ENCODE results near the gene TNPO3. TPM values are rescaled to one million over a fixed set of nuclear protein-coding genes. Genes with fewer than 3 reads are reported as not detected.

Gene TNPO3
- total RNA-seq, 1 experiment from 2014 or later, result 58.5 TPM

DNA sequence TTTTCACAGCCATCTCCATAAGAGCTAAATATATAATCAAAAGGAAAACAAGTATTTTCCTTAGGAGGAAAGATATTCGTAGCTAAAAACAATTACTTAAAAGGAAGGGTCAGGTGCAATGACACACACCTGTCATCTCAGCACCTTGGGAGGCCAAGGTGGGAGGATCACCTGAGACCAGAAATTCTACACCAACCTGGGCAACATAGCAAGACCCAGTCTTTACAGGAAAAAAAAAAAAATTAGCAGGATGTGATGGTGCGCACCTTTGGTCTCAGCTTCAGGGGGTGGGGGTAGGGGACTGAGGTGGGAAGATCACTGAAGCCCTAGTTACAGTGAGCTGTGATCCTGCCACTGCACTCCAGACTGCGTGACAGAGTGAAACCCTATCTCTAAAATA is 11.9 kb downstream of the TNPO3 start (continued):
- TF ChIP-seq FOSL1 (IDR thresholded peaks at IDR 0.05; ENCODE audit: low read depth) (no peak), ZNF274 (IDR thresholded peaks at IDR 0.05; ENCODE audit: low read depth, low read length) (no peak), YY1 (IDR thresholded peaks at IDR 0.05; ENCODE audit: extremely low read depth, insufficient replicate concordance, low read depth, low read length) (no peak)

DNA sequence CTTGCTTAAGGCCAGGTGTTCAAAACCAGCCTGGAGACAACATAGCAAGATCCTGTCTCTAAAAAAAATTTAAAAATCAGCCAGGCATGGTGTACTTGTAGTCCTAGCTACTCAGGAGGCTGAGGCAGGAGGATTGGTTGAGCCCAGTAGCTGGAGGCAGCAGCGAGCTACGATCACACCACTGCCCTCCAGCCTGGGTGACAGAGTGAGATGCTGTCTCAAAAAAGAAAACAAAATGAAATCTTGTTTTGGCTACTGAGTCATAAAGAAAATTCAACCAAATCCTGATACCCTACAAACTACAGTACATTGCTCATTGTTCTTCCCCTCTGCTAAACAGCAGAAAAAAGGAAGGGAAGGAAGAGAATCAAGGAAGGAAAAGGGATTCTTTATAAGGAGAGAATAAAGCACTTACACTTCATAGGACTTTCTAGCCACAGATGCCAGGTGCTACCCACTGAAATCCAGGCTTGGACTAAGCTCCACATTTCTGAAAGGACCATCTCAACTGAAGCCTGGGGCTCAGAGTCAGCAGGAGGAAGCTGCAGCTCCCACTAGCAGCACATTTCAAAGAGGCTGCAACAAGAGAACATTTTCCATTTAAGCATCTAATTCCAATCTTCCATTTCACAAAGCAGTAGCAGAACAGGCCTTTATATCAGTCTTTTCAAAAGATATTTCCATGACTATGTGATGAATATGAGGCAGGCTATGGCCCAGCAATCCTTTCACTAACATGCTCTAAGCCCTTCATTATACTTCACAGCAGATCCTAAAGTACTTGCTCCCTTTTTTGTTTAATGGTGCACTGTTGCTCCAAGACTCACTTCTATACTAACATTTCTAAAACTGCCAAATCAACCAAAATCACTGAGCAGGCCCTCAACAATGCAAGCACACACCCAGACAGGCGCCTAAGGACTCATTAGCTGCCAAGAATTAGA is 13.5 kb downstream of the TNPO3 start:
- no peak overlapping the region for H3K4me3 ChIP-seq (replicated peaks in 1 of 2; ENCODE audit: low read depth in 1 of 2, low read length in 2 of 2)
- H3K79me2 ChIP-seq (ENCODE audit: insufficient read depth, low read length), result peaks cover 100% of the 10 kb centered on the region
- no peaks in the 10 kb centered on the region for H3K9me2 ChIP-seq (ENCODE audit: insufficient read depth)
- no TSS peak for BruUV-seq (replicated peaks)
- no peak overlapping the region for H3K4me2 ChIP-seq (ENCODE audit: low read length)
- DNase-seq (ENCODE audit: low read depth, low spot score) (no peak), ATAC-seq (no peak)
- ChIA-PET RAD21 (ENCODE audit: low non-redundant PET in 1 of 2, low total read pairs in 2 of 2, uncharacterized antibody in 2 of 2, unreplicated experiment in 2 of 2) (no interaction called here), CTCF (no interaction called here), POLR2A (no interaction called here)
- intact Hi-C loops (cut with micrococcal nuclease), result no loop called here
- no peak overlapping the region for H3K27ac ChIP-seq (ENCODE audit: low read depth, low read length)
- no peaks in the 10 kb centered on the region for H3K9me3 ChIP-seq (ENCODE audit: control insufficient read depth in 1 of 2, insufficient read depth in 1 of 2, low read depth in 1 of 2, low read length in 2 of 2)
- H2AFZ ChIP-seq (ENCODE audit: low read depth, low read length, poor library complexity, severe bottlenecking), result no peak overlapping the region
- H3K4me1 ChIP-seq (ENCODE audit: control insufficient read depth in 1 of 2, insufficient read depth in 2 of 2, low read length in 2 of 2), result no peaks in the 10 kb centered on the region
- H3K9ac ChIP-seq (ENCODE audit: low read length), result no peak overlapping the region
- H4K20me1 ChIP-seq (ENCODE audit: insufficient read depth), result peaks cover 14% of the 10 kb centered on the region; the same call in 1 of the 2 replicates
- H3K36me3 ChIP-seq (ENCODE audit: control insufficient read depth in 1 of 2, insufficient read depth in 2 of 2, low read length in 2 of 2), result peaks cover 11 to 16% of the 10 kb centered on the region in 2 experiments; a peak in 3 of 4 replicates
- H3K27me3 ChIP-seq (ENCODE audit: insufficient read depth, low read length), result no peaks in the 10 kb centered on the region
- TF ChIP-seq POLR2A (IDR thresholded peaks at IDR 0.05; ENCODE audit: borderline replicate concordance, extremely low read depth, insufficient read depth, insufficient read length) (no peak), SRF (IDR thresholded peaks at IDR 0.05; ENCODE audit: low read depth) (no peak), SIN3A (IDR thresholded peaks at IDR 0.05; ENCODE audit: low read depth) (no peak), CBX3 (IDR thresholded peaks at IDR 0.05; ENCODE audit: low read depth) (no peak), POLR2AphosphoS5 (IDR thresholded peaks at IDR 0.05; ENCODE audit: low read depth, low read length) (no peak), EZH2 (IDR thresholded peaks at IDR 0.05) (no peak), YY1 (IDR thresholded peaks at IDR 0.05; ENCODE audit: extremely low read depth, insufficient replicate concordance, low read depth, low read length) (no peak), ZNF274 (IDR thresholded peaks at IDR 0.05; ENCODE audit: low read depth, low read length) (no peak), SP1 (IDR thresholded peaks at IDR 0.05; ENCODE audit: low read depth) (no peak), ELF1 (IDR thresholded peaks at IDR 0.05; ENCODE audit: borderline replicate concordance, low read depth) (no peak), FOSL1 (IDR thresholded peaks at IDR 0.05; ENCODE audit: low read depth) (no peak), JUND (IDR thresholded peaks at IDR 0.05) (no peak), RAD21 (IDR thresholded peaks at IDR 0.05; ENCODE audit: low read depth) (no peak), EZH2phosphoT487 (IDR thresholded peaks at IDR 0.05; ENCODE audit: borderline replicate concordance) (no peak), TCF7L2 (IDR thresholded peaks at IDR 0.05; ENCODE audit: borderline replicate concordance, extremely low read depth, insufficient read depth, insufficient read length) (no peak)
- TF ChIP-seq, protein P1, sequence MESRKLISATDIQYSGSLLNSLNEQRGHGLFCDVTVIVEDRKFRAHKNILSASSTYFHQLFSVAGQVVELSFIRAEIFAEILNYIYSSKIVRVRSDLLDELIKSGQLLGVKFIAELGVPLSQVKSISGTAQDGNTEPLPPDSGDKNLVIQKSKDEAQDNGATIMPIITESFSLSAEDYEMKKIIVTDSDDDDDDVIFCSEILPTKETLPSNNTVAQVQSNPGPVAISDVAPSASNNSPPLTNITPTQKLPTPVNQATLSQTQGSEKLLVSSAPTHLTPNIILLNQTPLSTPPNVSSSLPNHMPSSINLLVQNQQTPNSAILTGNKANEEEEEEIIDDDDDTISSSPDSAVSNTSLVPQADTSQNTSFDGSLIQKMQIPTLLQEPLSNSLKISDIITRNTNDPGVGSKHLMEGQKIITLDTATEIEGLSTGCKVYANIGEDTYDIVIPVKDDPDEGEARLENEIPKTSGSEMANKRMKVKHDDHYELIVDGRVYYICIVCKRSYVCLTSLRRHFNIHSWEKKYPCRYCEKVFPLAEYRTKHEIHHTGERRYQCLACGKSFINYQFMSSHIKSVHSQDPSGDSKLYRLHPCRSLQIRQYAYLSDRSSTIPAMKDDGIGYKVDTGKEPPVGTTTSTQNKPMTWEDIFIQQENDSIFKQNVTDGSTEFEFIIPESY (IDR thresholded peaks at IDR 0.05; ENCODE audit: extremely low read depth, insufficient replicate concordance, low read length), result no peak
- TF ChIP-seq, protein P2, sequence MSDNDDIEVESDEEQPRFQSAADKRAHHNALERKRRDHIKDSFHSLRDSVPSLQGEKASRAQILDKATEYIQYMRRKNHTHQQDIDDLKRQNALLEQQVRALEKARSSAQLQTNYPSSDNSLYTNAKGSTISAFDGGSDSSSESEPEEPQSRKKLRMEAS (IDR thresholded peaks at IDR 0.05), result no peak
- TF ChIP-seq, protein P3, sequence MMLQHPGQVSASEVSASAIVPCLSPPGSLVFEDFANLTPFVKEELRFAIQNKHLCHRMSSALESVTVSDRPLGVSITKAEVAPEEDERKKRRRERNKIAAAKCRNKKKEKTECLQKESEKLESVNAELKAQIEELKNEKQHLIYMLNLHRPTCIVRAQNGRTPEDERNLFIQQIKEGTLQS (IDR thresholded peaks at IDR 0.05), result no peak
- TF ChIP-seq, protein P4, sequence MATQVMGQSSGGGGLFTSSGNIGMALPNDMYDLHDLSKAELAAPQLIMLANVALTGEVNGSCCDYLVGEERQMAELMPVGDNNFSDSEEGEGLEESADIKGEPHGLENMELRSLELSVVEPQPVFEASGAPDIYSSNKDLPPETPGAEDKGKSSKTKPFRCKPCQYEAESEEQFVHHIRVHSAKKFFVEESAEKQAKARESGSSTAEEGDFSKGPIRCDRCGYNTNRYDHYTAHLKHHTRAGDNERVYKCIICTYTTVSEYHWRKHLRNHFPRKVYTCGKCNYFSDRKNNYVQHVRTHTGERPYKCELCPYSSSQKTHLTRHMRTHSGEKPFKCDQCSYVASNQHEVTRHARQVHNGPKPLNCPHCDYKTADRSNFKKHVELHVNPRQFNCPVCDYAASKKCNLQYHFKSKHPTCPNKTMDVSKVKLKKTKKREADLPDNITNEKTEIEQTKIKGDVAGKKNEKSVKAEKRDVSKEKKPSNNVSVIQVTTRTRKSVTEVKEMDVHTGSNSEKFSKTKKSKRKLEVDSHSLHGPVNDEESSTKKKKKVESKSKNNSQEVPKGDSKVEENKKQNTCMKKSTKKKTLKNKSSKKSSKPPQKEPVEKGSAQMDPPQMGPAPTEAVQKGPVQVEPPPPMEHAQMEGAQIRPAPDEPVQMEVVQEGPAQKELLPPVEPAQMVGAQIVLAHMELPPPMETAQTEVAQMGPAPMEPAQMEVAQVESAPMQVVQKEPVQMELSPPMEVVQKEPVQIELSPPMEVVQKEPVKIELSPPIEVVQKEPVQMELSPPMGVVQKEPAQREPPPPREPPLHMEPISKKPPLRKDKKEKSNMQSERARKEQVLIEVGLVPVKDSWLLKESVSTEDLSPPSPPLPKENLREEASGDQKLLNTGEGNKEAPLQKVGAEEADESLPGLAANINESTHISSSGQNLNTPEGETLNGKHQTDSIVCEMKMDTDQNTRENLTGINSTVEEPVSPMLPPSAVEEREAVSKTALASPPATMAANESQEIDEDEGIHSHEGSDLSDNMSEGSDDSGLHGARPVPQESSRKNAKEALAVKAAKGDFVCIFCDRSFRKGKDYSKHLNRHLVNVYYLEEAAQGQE (IDR thresholded peaks at IDR 0.05; ENCODE audit: low read depth), result no peak
